ENCODE results near the gene DOK4. TPM values are rescaled to one million over a fixed set of nuclear protein-coding genes. Genes with fewer than 3 reads are reported as not detected.

Gene DOK4
- total RNA-seq, result 10 to 100 TPM in 1 of 2 donors, 1 to 10 TPM in 1; 6.4 to 16.8 TPM

DNA sequence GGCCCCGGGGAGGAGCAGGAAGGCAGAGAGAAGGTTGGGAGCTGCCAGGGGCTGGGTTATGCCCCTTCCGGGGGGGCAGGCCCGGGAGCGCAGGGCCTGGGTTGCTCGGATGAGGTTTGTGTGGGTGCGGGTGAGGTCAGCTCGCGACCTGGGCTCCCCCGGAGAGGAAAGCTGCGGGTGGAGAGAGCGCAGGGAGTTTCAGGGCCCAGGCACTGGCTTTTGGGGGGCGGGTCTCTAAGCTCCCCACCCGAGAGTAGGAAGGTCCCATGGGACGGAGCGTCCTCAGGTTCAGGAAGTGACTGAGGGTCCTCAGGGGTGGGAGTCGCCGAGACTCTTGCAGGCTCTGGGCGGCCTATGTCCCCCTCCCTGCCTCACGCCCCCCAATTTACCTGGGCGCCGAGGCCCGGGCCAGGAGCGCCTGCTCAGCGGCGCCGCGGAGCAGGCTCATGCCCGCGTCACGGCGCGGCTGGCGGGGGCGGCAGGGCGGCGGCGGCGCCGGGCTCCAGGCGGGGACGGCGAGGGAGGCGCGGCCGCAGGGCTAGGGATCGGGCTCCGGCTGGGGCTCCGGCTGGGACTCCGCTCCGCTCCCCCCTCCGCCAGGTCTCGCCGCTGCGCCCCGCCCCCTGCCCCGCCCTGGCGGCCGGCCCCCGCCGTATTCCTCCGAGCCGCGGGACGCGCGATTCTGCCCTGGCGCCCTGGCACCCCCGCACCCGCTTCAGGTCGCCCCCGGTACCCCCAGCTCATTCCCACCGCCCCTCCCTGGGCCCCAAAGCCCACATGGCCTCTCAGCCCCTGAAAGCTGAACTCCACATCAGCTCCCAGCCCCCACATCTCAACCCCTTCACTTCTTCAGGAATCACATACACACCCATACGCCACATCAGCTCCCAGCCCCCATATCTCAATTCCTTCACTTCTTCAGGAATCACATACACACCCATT lies at the start of gene DOK4:
Gene DOK4 (minus strand): TSS at position 578 of the 942 bp plus-strand sequence. CDS start 6,986 bp downstream, outside the sequence.
- ATAC-seq (replicated peaks), result peak; percentile 96
- peak within 1 kb of the TSS; percentile 88 for H3K27ac Mint-ChIP-seq
- H3K9me3 Mint-ChIP-seq, result no peaks in the 10 kb centered on the region
- H3K4me3 Mint-ChIP-seq, result peak within 1 kb of the TSS; percentile 89
- H3K36me3 Mint-ChIP-seq (ENCODE audit: low read depth), result no peaks in the 10 kb centered on the region
- no peaks in the 10 kb centered on the region for H3K27me3 Mint-ChIP-seq
- H3K4me1 Mint-ChIP-seq, result peaks cover 6% of the 10 kb centered on the region

GRCh38 chr16:57535680-57536305 lies 49.5 kb upstream of the DOK4 start:
- H3K36me3 Mint-ChIP-seq (ENCODE audit: low read depth), result peaks cover 20% of the 10 kb centered on the region
- peak; percentile 67 for ATAC-seq (replicated peaks)
- H3K4me3 Mint-ChIP-seq, result peak overlapping the region; percentile 90
- no peaks in the 10 kb centered on the region for H3K27me3 Mint-ChIP-seq
- peaks cover 60% of the 10 kb centered on the region for H3K4me1 Mint-ChIP-seq
- no peaks in the 10 kb centered on the region for H3K9me3 Mint-ChIP-seq
- peak overlapping the region; percentile 98 for H3K27ac Mint-ChIP-seq

- no peaks in the 10 kb centered on the region for H3K9me3 Mint-ChIP-seq
Observed at GRCh38 chr16:57534881-57535658, 48.8 kb upstream of the DOK4 start.

GRCh38 chr16:57534337-57534880 lies 48.1 kb upstream of the DOK4 start:
- H3K27ac Mint-ChIP-seq, result peak overlapping the region; percentile 98
- peaks cover 69% of the 10 kb centered on the region for H3K4me1 Mint-ChIP-seq
- peak overlapping the region; percentile 90 for H3K4me3 Mint-ChIP-seq
- no peaks in the 10 kb centered on the region for H3K27me3 Mint-ChIP-seq
- ATAC-seq (replicated peaks), result no peak
- peaks cover 27% of the 10 kb centered on the region for H3K36me3 Mint-ChIP-seq (ENCODE audit: low read depth)
- H3K9me3 Mint-ChIP-seq, result no peaks in the 10 kb centered on the region

More at GRCh38 chr16:57534881-57535658, 48.8 kb upstream of the DOK4 start:
- Mint-ChIP-seq H3K27ac (peak overlapping the region; percentile 98), H3K4me3 (peak overlapping the region; percentile 90), H3K4me1 (peaks cover 63% of the 10 kb centered on the region), H3K36me3 (ENCODE audit: low read depth) (peaks cover 20% of the 10 kb centered on the region), H3K27me3 (no peaks in the 10 kb centered on the region)
- ATAC-seq (replicated peaks), result no peak

- Mint-ChIP-seq H3K27me3 (no peaks in the 10 kb centered on the region), H3K4me3 (peak overlapping the region; percentile 90), H3K9me3 (no peaks in the 10 kb centered on the region), H3K36me3 (ENCODE audit: low read depth) (peaks cover 26% of the 10 kb centered on the region), H3K4me1 (peaks cover 63% of the 10 kb centered on the region), H3K27ac (peak overlapping the region; percentile 98)
- no peak for ATAC-seq (replicated peaks)
Observed at GRCh38 chr16:57533431-57534336, 47.4 kb upstream of the DOK4 start.

DNA sequence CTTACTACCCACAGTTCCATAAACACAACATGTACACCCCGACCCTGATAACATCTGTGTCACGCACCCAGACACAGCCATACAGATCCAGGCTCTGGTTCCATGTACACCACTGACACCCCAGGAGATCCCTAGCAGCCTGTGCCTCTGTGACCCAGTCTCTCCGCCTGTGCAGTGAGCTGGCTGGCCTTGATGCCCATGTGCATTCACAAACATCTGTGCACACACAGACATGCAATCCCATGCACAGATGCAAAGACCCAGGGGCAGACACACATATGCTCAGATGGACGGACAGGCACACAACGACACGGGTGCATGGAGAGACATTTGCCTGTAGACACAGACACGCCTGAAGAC lies 46.0 kb upstream of the DOK4 start:
- peaks cover 13% of the 10 kb centered on the region for H3K36me3 Mint-ChIP-seq (ENCODE audit: low read depth)
- no peak for ATAC-seq (replicated peaks)
- no peaks in the 10 kb centered on the region for H3K9me3 Mint-ChIP-seq
- peaks cover 49% of the 10 kb centered on the region for H3K4me1 Mint-ChIP-seq
- H3K4me3 Mint-ChIP-seq, result peak overlapping the region; percentile 90
- H3K27ac Mint-ChIP-seq, result peak overlapping the region; percentile 98
- H3K27me3 Mint-ChIP-seq, result no peaks in the 10 kb centered on the region

GRCh38 chr16:57531635-57532265 lies 45.5 kb upstream of the DOK4 start:
- Mint-ChIP-seq H3K9me3 (no peaks in the 10 kb centered on the region), H3K27me3 (no peaks in the 10 kb centered on the region), H3K4me1 (peaks cover 49% of the 10 kb centered on the region), H3K36me3 (ENCODE audit: low read depth) (peaks cover 9% of the 10 kb centered on the region), H3K4me3 (peak overlapping the region; percentile 90), H3K27ac (peak overlapping the region; percentile 98)
- no peak for ATAC-seq (replicated peaks)

DNA sequence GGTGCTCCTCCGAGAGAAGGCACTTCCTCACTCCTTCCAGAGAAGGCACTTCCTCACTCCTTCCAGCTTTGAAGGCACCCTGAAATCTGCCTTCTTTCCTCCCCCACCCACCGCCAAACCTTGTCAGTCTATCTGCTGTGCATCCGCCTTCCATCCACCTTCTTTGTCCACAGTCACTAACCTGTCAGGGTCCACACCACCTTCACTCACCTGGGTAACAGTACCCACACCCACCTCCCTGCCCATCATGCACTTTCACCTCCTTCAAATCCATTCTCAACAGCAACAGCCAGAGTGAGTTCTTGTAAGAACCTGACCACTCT lies 44.9 kb upstream of the DOK4 start:
- Mint-ChIP-seq H3K4me3 (peak overlapping the region; percentile 90), H3K9me3 (no peaks in the 10 kb centered on the region), H3K27ac (peak overlapping the region; percentile 98), H3K36me3 (ENCODE audit: low read depth) (peaks cover 8% of the 10 kb centered on the region), H3K27me3 (no peaks in the 10 kb centered on the region), H3K4me1 (peaks cover 49% of the 10 kb centered on the region)
- ATAC-seq (replicated peaks), result no peak

DNA sequence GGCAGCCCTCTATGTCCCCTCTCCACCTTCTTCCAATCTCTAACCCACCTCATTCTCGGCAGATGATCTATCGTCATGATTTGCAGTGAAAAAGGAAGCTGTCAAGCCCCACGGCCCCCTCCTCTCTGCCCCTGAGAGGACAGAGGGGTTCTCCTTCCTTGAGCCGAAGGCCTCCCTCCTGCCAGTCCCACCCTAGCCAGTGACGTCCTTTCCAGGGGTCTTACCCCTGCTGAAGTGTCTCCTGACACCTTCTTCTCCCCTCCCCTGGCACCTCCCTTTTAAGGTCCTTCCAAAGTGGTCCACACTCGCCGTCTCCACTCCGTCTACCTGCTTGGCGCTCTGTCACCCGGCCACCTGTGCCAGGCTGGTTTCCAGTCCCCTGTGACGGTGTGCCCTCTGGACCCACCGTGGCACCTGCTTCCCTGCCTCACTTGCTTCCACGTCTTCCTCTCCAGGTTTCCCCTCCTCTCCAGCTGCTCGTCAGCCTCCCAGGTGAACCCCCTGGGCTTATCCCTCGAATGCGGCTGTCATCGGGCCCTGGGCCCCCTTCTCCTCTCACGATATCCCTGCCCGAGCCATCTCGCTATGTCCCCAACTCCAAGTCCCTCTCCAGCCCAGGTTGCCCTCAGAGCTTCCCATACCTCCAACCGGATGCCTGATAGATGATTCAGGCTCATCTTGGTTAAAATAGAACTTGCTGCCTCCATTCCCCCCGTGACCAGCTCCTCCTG lies 44.4 kb upstream of the DOK4 start:
- H3K36me3 Mint-ChIP-seq (ENCODE audit: low read depth), result peaks cover 8% of the 10 kb centered on the region
- no peaks in the 10 kb centered on the region for H3K9me3 Mint-ChIP-seq
- no peak for ATAC-seq (replicated peaks)
- peaks cover 49% of the 10 kb centered on the region for H3K4me1 Mint-ChIP-seq
- H3K4me3 Mint-ChIP-seq, result peak overlapping the region; percentile 90
- H3K27ac Mint-ChIP-seq, result peak overlapping the region; percentile 98
- H3K27me3 Mint-ChIP-seq, result no peaks in the 10 kb centered on the region

- Mint-ChIP-seq H3K36me3 (ENCODE audit: low read depth) (peaks cover 8% of the 10 kb centered on the region), H3K4me1 (peaks cover 49% of the 10 kb centered on the region), H3K9me3 (no peaks in the 10 kb centered on the region), H3K27ac (peak overlapping the region; percentile 98), H3K4me3 (peak overlapping the region; percentile 90), H3K27me3 (no peaks in the 10 kb centered on the region)
- peak; percentile 94 for ATAC-seq (replicated peaks)
Observed at GRCh38 chr16:57530104-57530521, 43.8 kb upstream of the DOK4 start.

GRCh38 chr16:57529391-57530103 lies 43.3 kb upstream of the DOK4 start:
- ATAC-seq (replicated peaks), result peak; percentile 57
- Mint-ChIP-seq H3K4me3 (peak overlapping the region; percentile 90), H3K4me1 (peaks cover 47% of the 10 kb centered on the region), H3K9me3 (no peaks in the 10 kb centered on the region), H3K27me3 (no peaks in the 10 kb centered on the region), H3K27ac (peak overlapping the region; percentile 98), H3K36me3 (ENCODE audit: low read depth) (peaks cover 8% of the 10 kb centered on the region)

Data from activated T-helper 17 cell treated with anti-CD3 and anti-CD28 coated beads, Interleukin-2, amount 50 U/mL, for 72 hours (primary cell).